WTC11 (cell line): ENCODE measurements around the gene RPL19. TPM values are rescaled to one million over a fixed set of nuclear protein-coding genes. Genes with fewer than 3 reads are reported as not detected.
A peak's percentile ranks its signal among the peaks of the same experiment; 100 is the strongest.
"Not testable (repeated sequence)": the region's sequence is repeated elsewhere in the genome, so short reads cannot be mapped to it uniquely, and the experiment has no call there.

ENCODE experiments used
- ATAC-seq: fragments of 200-7000 bp; cut with Tn5 transposase; 2 replicates; pipeline ENCODE4 v1.10.0; 2021; ENCODE audit warnings: mild to moderate bottlenecking, moderate library complexity
- CTCF ChIA-PET: fragments of 300-600 bp; sonication (Branson Sonifier 250); formaldehyde crosslinking; loops from one replicate; lab custom pipeline; 2021; ENCODE audit warnings: antibody characterized with exemption; lab: Charles Lee
- POLR2A ChIA-PET: fragments of 350-600 bp; sonication (Branson Sonifier 250); formaldehyde crosslinking; loops from one replicate; lab custom pipeline; 2021; ENCODE audit warnings: antibody characterized with exemption; lab: Charles Lee
- DNase-seq: peaks from one replicate; pipeline ENCODE4 v3.0.0; 2021; ENCODE audit warnings: low spot score
- H3K27ac Mint-ChIP-seq: 2 replicates; pipeline ENCODE4 v1.8.0; 2021; ENCODE audit warnings: mixed read lengths
- H3K27me3 Mint-ChIP-seq: 2 replicates; pipeline ENCODE4 v1.8.0; 2021; ENCODE audit warnings: low read depth, mild to moderate bottlenecking, moderate library complexity, mixed read lengths
- H3K36me3 Mint-ChIP-seq: 2 replicates; pipeline ENCODE4 v1.8.0; 2021; ENCODE audit warnings: mixed read lengths
- H3K4me1 Mint-ChIP-seq: 2 replicates; pipeline ENCODE4 v1.8.0; 2022; ENCODE audit warnings: mixed read lengths
- H3K4me3 Mint-ChIP-seq: 2 replicates; pipeline ENCODE4 v1.8.0; 2021; ENCODE audit warnings: mild to moderate bottlenecking, moderate library complexity, mixed read lengths
- H3K9me3 Mint-ChIP-seq: 2 replicates; pipeline ENCODE4 v1.8.0; 2021; ENCODE audit warnings: mixed read lengths
- CBFB ChIP-seq: sonication (generic); formaldehyde crosslinking; IDR thresholded peaks from 2 replicates; pipeline ENCODE4 v1.8.1; 2022; ENCODE audit warnings: mild to moderate bottlenecking, low read depth, missing genetic modification reagents
- CREM ChIP-seq: sonication (generic); formaldehyde crosslinking; IDR thresholded peaks from 2 replicates; pipeline ENCODE4 v1.8.1; 2022; ENCODE audit warnings: mild to moderate bottlenecking, missing genetic modification reagents, moderate library complexity
- EMX1 ChIP-seq: fragments of 250-450 bp; sonication (Bioruptor Pico); IDR thresholded peaks from 2 replicates; pipeline ENCODE4 v1.8.0; 2021; ENCODE audit warnings: mild to moderate bottlenecking
- ESRRA ChIP-seq: sonication (generic); formaldehyde crosslinking; IDR thresholded peaks from 2 replicates; pipeline ENCODE4 v1.8.1; 2022; ENCODE audit warnings: mild to moderate bottlenecking, missing genetic modification reagents, borderline replicate concordance
- ETV6 ChIP-seq: sonication (generic); formaldehyde crosslinking; IDR thresholded peaks from 2 replicates; pipeline ENCODE4 v1.8.1; 2022; ENCODE audit warnings: mild to moderate bottlenecking, missing genetic modification reagents
- NFE2L1 ChIP-seq: sonication (generic); formaldehyde crosslinking; IDR thresholded peaks from 2 replicates; pipeline ENCODE4 v1.8.1; 2023; ENCODE audit warnings: missing genetic modification reagents
- NFYB ChIP-seq: sonication (generic); formaldehyde crosslinking; conservative IDR thresholded peaks from 2 replicates; pipeline ENCODE4 v1.8.0; 2022; ENCODE audit warnings: low read depth, missing genetic modification reagents
- NR3C1 ChIP-seq: sonication (generic); formaldehyde crosslinking; conservative IDR thresholded peaks from 2 replicates; pipeline ENCODE4 v1.8.1; 2023; ENCODE audit warnings: low read depth, mild to moderate bottlenecking, missing genetic modification reagents
- SMAD3 ChIP-seq: sonication (generic); formaldehyde crosslinking; IDR thresholded peaks from 2 replicates; pipeline ENCODE4 v1.8.0; 2022; ENCODE audit warnings: missing genetic modification reagents, mild to moderate bottlenecking, borderline replicate concordance
- TCF7 ChIP-seq: sonication (generic); formaldehyde crosslinking; IDR thresholded peaks from 2 replicates; pipeline ENCODE4 v1.8.0; 2022; ENCODE audit warnings: mild to moderate bottlenecking, low read depth, missing genetic modification reagents, moderate library complexity
- ZNF232 ChIP-seq: sonication (generic); formaldehyde crosslinking; IDR thresholded peaks from 2 replicates; pipeline ENCODE4 v1.8.0; 2022; ENCODE audit warnings: mild to moderate bottlenecking, missing genetic modification reagents
- ZNF317 ChIP-seq: sonication (generic); formaldehyde crosslinking; IDR thresholded peaks from 2 replicates; pipeline ENCODE4 v1.8.1; 2023; ENCODE audit warnings: low read depth, mild to moderate bottlenecking, moderate library complexity, missing genetic modification reagents, borderline replicate concordance
- total RNA-seq: library from RNA; stranded (reverse); gene quantifications from 3 replicates; pipeline ENCODE4 v1.2.3, GENCODE V29; 2021
- TF ChIP-seq, protein P1 (sequence below): sonication (generic); formaldehyde crosslinking; IDR thresholded peaks from 2 replicates; pipeline ENCODE4 v1.8.0; 2022; ENCODE audit warnings: missing genetic modification reagents
- TF ChIP-seq, protein P2 (sequence below): sonication (generic); formaldehyde crosslinking; IDR thresholded peaks from 2 replicates; pipeline ENCODE4 v1.8.0; 2023; ENCODE audit warnings: missing genetic modification reagents, mild to moderate bottlenecking, borderline replicate concordance
- TF ChIP-seq, protein P3 (sequence below): fragments of 250-450 bp; sonication (Bioruptor Pico); IDR thresholded peaks from 2 replicates; pipeline ENCODE4 v2.1.2; 2022; ENCODE audit warnings: mild to moderate bottlenecking, moderate library complexity
- TF ChIP-seq, protein P4 (sequence below): sonication (generic); formaldehyde crosslinking; IDR thresholded peaks from 2 replicates; pipeline ENCODE4 v1.8.1; 2022; ENCODE audit warnings: missing genetic modification reagents, borderline replicate concordance
- TF ChIP-seq, protein P5 (sequence below): sonication (generic); formaldehyde crosslinking; IDR thresholded peaks from 2 replicates; pipeline ENCODE4 v1.8.1; 2023; ENCODE audit warnings: mild to moderate bottlenecking, moderate library complexity, missing genetic modification reagents
- TF ChIP-seq, protein P6 (sequence below): sonication (generic); formaldehyde crosslinking; IDR thresholded peaks from 2 replicates; pipeline ENCODE4 v1.8.1; 2023; ENCODE audit warnings: mild to moderate bottlenecking, missing genetic modification reagents, moderate library complexity

RPL19 gene
- total RNA-seq, 1 experiment from 2014 or later = 1,970 TPM

DNA sequence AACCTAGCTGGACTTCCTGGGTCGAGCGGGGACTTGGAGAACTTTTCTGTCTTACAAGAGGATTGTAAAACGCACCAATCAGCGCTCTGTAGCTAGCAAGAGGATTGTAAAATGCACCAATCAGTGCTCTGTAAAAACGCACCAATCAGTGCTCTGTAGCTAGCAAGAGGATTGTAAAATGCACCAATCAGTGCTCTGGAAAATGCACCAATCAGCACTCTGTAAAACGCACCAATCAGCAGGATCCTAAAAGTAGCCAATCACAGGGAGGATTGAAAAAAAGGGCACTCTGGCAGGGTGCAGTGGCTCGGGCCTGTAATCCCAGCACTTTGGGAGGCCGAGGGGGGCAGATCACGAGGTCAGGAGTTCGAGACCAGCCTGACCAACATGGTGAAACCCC lies 31.6 kb upstream of the RPL19 start:
- POLR2A ChIA-PET, H3K36me3 Mint-ChIP-seq, H3K27ac Mint-ChIP-seq, ATAC-seq, H3K4me3 Mint-ChIP-seq, H3K9me3 Mint-ChIP-seq, DNase-seq: not testable (repeated sequence)
- TF ChIP-seq NFYB = peak; percentile 43; the same call in 1 of the 2 replicates
- CTCF ChIA-PET = interaction anchor here (1.0 to 4.7 kb wide), 4 partner anchors 16 to 185 kb away, joined by 3 to 53 read pairs (median 7); no protein-coding TSS in a partner anchor
- H3K27me3 Mint-ChIP-seq = peaks cover 61% of the 10 kb centered on the region
- peaks cover 30% of the 10 kb centered on the region for H3K4me1 Mint-ChIP-seq

DNA sequence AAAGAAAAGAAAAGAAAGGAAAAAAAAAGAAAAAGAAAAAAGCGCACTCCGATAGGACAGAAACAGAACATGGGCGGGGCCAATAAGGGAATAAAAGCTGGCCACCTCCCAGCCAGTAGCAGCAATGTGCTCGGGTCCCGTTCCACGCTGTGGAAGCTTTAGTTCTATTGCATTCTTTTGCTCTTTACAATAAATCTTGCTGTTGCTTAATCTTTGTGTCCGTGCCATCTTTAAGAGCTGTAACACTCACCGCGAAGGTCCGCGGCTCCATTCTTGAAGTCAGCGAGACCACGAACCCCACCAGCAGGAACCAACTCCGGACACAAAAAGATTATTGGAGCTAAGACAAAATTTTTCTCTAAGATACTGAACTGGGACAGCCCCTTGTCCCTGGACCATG lies 31.0 kb upstream of the RPL19 start:
- POLR2A ChIA-PET = no interaction called here
- CTCF ChIA-PET = interaction anchor here (0.5 to 3.4 kb wide), 7 partner anchors 16 to 186 kb away, joined by 3 to 11 read pairs (median 4); partner anchors contain the start of genes PLXDC1 and STAC2
- Mint-ChIP-seq H3K9me3 (peaks cover 9% of the 10 kb centered on the region), H3K4me1 (peaks cover 33% of the 10 kb centered on the region), H3K36me3 (peaks cover 6% of the 10 kb centered on the region), H3K27ac (no peak overlapping the region), H3K27me3 (peaks cover 55% of the 10 kb centered on the region), H3K4me3 (no peak overlapping the region)
- no peak for DNase-seq
- no peak for ATAC-seq
- TF ChIP-seq ESRRA (CRISPR knock-in tag) = no peak
- TF ChIP-seq, protein P1, sequence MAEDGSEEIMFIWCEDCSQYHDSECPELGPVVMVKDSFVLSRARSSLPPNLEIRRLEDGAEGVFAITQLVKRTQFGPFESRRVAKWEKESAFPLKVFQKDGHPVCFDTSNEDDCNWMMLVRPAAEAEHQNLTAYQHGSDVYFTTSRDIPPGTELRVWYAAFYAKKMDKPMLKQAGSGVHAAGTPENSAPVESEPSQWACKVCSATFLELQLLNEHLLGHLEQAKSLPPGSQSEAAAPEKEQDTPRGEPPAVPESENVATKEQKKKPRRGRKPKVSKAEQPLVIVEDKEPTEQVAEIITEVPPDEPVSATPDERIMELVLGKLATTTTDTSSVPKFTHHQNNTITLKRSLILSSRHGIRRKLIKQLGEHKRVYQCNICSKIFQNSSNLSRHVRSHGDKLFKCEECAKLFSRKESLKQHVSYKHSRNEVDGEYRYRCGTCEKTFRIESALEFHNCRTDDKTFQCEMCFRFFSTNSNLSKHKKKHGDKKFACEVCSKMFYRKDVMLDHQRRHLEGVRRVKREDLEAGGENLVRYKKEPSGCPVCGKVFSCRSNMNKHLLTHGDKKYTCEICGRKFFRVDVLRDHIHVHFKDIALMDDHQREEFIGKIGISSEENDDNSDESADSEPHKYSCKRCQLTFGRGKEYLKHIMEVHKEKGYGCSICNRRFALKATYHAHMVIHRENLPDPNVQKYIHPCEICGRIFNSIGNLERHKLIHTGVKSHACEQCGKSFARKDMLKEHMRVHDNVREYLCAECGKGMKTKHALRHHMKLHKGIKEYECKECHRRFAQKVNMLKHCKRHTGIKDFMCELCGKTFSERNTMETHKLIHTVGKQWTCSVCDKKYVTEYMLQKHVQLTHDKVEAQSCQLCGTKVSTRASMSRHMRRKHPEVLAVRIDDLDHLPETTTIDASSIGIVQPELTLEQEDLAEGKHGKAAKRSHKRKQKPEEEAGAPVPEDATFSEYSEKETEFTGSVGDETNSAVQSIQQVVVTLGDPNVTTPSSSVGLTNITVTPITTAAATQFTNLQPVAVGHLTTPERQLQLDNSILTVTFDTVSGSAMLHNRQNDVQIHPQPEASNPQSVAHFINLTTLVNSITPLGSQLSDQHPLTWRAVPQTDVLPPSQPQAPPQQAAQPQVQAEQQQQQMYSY (CRISPR knock-in tag) = no peak
- TF ChIP-seq ZNF232 (CRISPR knock-in tag) = no peak
- no peak for TF ChIP-seq EMX1 (CRISPR knock-in tag)
- no peak for TF ChIP-seq CBFB (CRISPR knock-in tag)
- TF ChIP-seq ZNF317 (CRISPR knock-in tag) = no peak
- no peak for TF ChIP-seq SMAD3 (CRISPR knock-in tag)
- TF ChIP-seq, protein P2, sequence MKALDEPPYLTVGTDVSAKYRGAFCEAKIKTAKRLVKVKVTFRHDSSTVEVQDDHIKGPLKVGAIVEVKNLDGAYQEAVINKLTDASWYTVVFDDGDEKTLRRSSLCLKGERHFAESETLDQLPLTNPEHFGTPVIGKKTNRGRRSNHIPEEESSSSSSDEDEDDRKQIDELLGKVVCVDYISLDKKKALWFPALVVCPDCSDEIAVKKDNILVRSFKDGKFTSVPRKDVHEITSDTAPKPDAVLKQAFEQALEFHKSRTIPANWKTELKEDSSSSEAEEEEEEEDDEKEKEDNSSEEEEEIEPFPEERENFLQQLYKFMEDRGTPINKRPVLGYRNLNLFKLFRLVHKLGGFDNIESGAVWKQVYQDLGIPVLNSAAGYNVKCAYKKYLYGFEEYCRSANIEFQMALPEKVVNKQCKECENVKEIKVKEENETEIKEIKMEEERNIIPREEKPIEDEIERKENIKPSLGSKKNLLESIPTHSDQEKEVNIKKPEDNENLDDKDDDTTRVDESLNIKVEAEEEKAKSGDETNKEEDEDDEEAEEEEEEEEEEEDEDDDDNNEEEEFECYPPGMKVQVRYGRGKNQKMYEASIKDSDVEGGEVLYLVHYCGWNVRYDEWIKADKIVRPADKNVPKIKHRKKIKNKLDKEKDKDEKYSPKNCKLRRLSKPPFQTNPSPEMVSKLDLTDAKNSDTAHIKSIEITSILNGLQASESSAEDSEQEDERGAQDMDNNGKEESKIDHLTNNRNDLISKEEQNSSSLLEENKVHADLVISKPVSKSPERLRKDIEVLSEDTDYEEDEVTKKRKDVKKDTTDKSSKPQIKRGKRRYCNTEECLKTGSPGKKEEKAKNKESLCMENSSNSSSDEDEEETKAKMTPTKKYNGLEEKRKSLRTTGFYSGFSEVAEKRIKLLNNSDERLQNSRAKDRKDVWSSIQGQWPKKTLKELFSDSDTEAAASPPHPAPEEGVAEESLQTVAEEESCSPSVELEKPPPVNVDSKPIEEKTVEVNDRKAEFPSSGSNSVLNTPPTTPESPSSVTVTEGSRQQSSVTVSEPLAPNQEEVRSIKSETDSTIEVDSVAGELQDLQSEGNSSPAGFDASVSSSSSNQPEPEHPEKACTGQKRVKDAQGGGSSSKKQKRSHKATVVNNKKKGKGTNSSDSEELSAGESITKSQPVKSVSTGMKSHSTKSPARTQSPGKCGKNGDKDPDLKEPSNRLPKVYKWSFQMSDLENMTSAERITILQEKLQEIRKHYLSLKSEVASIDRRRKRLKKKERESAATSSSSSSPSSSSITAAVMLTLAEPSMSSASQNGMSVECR (CRISPR knock-in tag) = no peak
- no peak for TF ChIP-seq NFE2L1
- TF ChIP-seq NR3C1 (CRISPR knock-in tag) = no peak
- TF ChIP-seq, protein P3, sequence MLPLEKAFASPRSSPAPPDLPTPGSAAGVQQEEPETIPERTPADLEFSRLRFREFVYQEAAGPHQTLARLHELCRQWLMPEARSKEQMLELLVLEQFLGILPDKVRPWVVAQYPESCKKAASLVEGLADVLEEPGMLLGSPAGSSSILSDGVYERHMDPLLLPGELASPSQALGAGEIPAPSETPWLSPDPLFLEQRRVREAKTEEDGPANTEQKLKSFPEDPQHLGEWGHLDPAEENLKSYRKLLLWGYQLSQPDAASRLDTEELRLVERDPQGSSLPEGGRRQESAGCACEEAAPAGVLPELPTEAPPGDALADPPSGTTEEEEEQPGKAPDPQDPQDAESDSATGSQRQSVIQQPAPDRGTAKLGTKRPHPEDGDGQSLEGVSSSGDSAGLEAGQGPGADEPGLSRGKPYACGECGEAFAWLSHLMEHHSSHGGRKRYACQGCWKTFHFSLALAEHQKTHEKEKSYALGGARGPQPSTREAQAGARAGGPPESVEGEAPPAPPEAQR (CRISPR knock-in tag) = no peak
- no peak for TF ChIP-seq ETV6 (CRISPR knock-in tag)
- TF ChIP-seq, protein P4, sequence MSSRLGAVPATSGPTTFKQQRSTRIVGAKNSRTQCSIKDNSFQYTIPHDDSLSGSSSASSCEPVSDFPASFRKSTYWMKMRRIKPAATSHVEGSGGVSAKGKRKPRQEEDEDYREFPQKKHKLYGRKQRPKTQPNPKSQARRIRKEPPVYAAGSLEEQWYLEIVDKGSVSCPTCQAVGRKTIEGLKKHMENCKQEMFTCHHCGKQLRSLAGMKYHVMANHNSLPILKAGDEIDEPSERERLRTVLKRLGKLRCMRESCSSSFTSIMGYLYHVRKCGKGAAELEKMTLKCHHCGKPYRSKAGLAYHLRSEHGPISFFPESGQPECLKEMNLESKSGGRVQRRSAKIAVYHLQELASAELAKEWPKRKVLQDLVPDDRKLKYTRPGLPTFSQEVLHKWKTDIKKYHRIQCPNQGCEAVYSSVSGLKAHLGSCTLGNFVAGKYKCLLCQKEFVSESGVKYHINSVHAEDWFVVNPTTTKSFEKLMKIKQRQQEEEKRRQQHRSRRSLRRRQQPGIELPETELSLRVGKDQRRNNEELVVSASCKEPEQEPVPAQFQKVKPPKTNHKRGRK (CRISPR knock-in tag) = no peak
- no peak for TF ChIP-seq TCF7 (CRISPR knock-in tag)
- TF ChIP-seq, protein P5, sequence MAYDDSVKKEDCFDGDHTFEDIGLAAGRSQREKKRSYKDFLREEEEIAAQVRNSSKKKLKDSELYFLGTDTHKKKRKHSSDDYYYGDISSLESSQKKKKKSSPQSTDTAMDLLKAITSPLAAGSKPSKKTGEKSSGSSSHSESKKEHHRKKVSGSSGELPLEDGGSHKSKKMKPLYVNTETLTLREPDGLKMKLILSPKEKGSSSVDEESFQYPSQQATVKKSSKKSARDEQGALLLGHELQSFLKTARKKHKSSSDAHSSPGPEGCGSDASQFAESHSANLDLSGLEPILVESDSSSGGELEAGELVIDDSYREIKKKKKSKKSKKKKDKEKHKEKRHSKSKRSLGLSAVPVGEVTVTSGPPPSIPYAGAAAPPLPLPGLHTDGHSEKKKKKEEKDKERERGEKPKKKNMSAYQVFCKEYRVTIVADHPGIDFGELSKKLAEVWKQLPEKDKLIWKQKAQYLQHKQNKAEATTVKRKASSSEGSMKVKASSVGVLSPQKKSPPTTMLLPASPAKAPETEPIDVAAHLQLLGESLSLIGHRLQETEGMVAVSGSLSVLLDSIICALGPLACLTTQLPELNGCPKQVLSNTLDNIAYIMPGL (CRISPR knock-in tag) = no peak
- no peak for TF ChIP-seq CREM (CRISPR knock-in tag)
- TF ChIP-seq, protein P6, sequence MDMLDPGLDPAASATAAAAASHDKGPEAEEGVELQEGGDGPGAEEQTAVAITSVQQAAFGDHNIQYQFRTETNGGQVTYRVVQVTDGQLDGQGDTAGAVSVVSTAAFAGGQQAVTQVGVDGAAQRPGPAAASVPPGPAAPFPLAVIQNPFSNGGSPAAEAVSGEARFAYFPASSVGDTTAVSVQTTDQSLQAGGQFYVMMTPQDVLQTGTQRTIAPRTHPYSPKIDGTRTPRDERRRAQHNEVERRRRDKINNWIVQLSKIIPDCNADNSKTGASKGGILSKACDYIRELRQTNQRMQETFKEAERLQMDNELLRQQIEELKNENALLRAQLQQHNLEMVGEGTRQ (CRISPR knock-in tag) = no peak
- TF ChIP-seq, all 79 proteins: peak for 0
